Body of pancreas (tissue), 4 donors: ENCODE data around the gene KCNQ5. TPM values are rescaled to one million over a fixed set of nuclear protein-coding genes. Genes with fewer than 3 reads are reported as not detected.

Experiments used
- ATAC-seq: fragments of 150-250 bp; one replicate; pipeline ENCODE4 v1.9.1; 2016
- DNase-seq, 4 donors: peaks; one replicate each; pipeline ENCODE4 v3.0.0-alpha.2; 2019
- H3K27ac ChIP-seq, 4 donors: fragments of 200-600 bp; sonication (generic); 1 replicate in 3 of 4; 2 replicates in 1 of 4; pipeline versions ENCODE4 v1.5.1 to v1.6.1; 2016 to 2019; ENCODE audit warnings: mild to moderate bottlenecking in 1 of 4, mixed read lengths in 1 of 4, moderate library complexity in 1 of 4
- H3K27me3 ChIP-seq, 2 donors: fragments of 200-600 bp; sonication (generic); one replicate each; pipeline ENCODE4 v1.6.0; 2016; ENCODE audit warnings: mild to moderate bottlenecking in 1 of 2
- H3K36me3 ChIP-seq, 2 donors: fragments of 200-600 bp; sonication (generic); replicated peaks in 1 of 2; 2 replicates each; pipeline ENCODE4 v1.5.1; 2016; ENCODE audit warnings: low read depth in 2 of 2; ENCODE audit not compliant: insufficient read depth in 1 of 2
- H3K4me1 ChIP-seq: fragments of 200-600 bp; sonication (generic); one replicate; pipeline ENCODE4 v1.6.0; 2016
- H3K4me3 ChIP-seq, 2 donors: fragments of 200-600 bp; sonication (generic); 1 replicate in 1 of 2; 2 replicates in 1 of 2; pipeline ENCODE4 v1.5.1; 2016 to 2019
- H3K9me3 ChIP-seq, 3 donors: fragments of 200-600 bp; sonication (generic); 1 replicate in 2 of 3; 2 replicates in 1 of 3; pipeline ENCODE4 v1.5.1; 2016
- CTCF ChIP-seq, 7 experiments: fragments of 450-650 bp in 4 of 7; fragments of 200-600 bp in 3 of 7; sonication (generic) in 3 of 7; IDR thresholded peaks; one replicate each; pipeline ENCODE4 v1.5.1; 2016 to 2019; ENCODE audit warnings: antibody characterized with exemption in 7 of 7
- POLR2A ChIP-seq, 3 donors: fragments of 450-650 bp; IDR thresholded peaks; one replicate each; pipeline ENCODE4 v1.6.1; 2016; ENCODE audit warnings: antibody characterized with exemption in 3 of 3, mild to moderate bottlenecking in 2 of 3
- WGBS, 2 donors: methylation state at CpG; one replicate each; pipeline ENCODE4 v1.1.5; 2017; 5-methylcytosine and 5-hydroxymethylcytosine counted together
- intact Hi-C: fragments of 100-400 bp; cut with DNase I; formaldehyde crosslinking; loops from one replicate; pipeline ENCODE4 v1.15.1; 2023
- total RNA-seq, 2 donors: library from RNA; depleted of rRNA; stranded (reverse); fragments of >200 nt; gene quantifications; one replicate each; pipeline ENCODE4 v1.1.0, GENCODE V29; 2016

The KCNQ5 gene
- total RNA-seq, 2 donors from 2014 or later: 1.0 to 1.6 TPM

GRCh38 chr6:72963946-72964345 lies 342.1 kb downstream of the KCNQ5 start:
- Histone ChIP-seq H3K27me3 (no peaks in the 10 kb centered on the region), H3K36me3 (no peaks in the 10 kb centered on the region), H3K4me3 (no peak overlapping the region), H3K9me3 (no peaks in the 10 kb centered on the region), H3K27ac (no peak overlapping the region), H3K4me1 (no peaks in the 10 kb centered on the region)
- TF ChIP-seq CTCF (IDR thresholded peaks at IDR 0.05) (no peak), POLR2A (IDR thresholded peaks at IDR 0.05) (no peak)
- no peak for DNase-seq
- intact Hi-C loops: no loop called here
- ATAC-seq: no peak
- WGBS, 2 donors: 67 to 74% methylated on average over 2 of the region's 2 CpGs

- TF ChIP-seq POLR2A (IDR thresholded peaks at IDR 0.05) (no peak), CTCF (IDR thresholded peaks at IDR 0.05) (no peak)
Observed at GRCh38 chr6:72966628-72967280, 344.9 kb downstream of the KCNQ5 start.

GRCh38 chr6:72967329-72967728 lies 345.5 kb downstream of the KCNQ5 start:
- no peaks in the 10 kb centered on the region for H3K9me3 ChIP-seq
- WGBS, 2 donors: 77 to 80% methylated on average over 1 of the region's 1 CpG
- no peak overlapping the region for H3K4me3 ChIP-seq
- H3K27me3 ChIP-seq: no peaks in the 10 kb centered on the region
- DNase-seq (no peak), ATAC-seq (no peak)
- H3K27ac ChIP-seq: no peak overlapping the region
- no peaks in the 10 kb centered on the region for H3K36me3 ChIP-seq
- intact Hi-C loops: no loop called here
- no peak for TF ChIP-seq CTCF (IDR thresholded peaks at IDR 0.05)
- TF ChIP-seq POLR2A (IDR thresholded peaks at IDR 0.05): no peak
- no peaks in the 10 kb centered on the region for H3K4me1 ChIP-seq

More at GRCh38 chr6:72966628-72967280, 344.9 kb downstream of the KCNQ5 start:
- Histone ChIP-seq H3K4me3 (no peak overlapping the region), H3K4me1 (no peaks in the 10 kb centered on the region), H3K27me3 (no peaks in the 10 kb centered on the region), H3K36me3 (no peaks in the 10 kb centered on the region), H3K9me3 (no peaks in the 10 kb centered on the region), H3K27ac (no peak overlapping the region)
- intact Hi-C loops: no loop called here
- WGBS, 2 donors: 42 to 56% methylated on average over 1 of the region's 1 CpG
- DNase-seq: no peak
- ATAC-seq: no peak

- no peak overlapping the region for H3K4me3 ChIP-seq
- WGBS, 2 donors: 44 to 54% methylated on average over 1 of the region's 1 CpG
- no peak for ATAC-seq
- intact Hi-C loops: no loop called here
- H3K4me1 ChIP-seq: no peaks in the 10 kb centered on the region
- H3K27ac ChIP-seq: no peak overlapping the region
- TF ChIP-seq POLR2A (IDR thresholded peaks at IDR 0.05) (no peak), CTCF (IDR thresholded peaks at IDR 0.05) (no peak)
- H3K36me3 ChIP-seq: no peaks in the 10 kb centered on the region
- H3K9me3 ChIP-seq: no peaks in the 10 kb centered on the region
- H3K27me3 ChIP-seq: no peaks in the 10 kb centered on the region
- DNase-seq: no peak
Observed at GRCh38 chr6:72968704-72969103, 346.8 kb downstream of the KCNQ5 start.

- H3K4me3 ChIP-seq: no peak overlapping the region
- H3K27me3 ChIP-seq: no peaks in the 10 kb centered on the region
- intact Hi-C loops: no loop called here
- no peak for ATAC-seq
- whole genome bisulfite sequencing, 2 donors: 48 to 49% methylated on average over 2 of the region's 2 CpGs
- no peak overlapping the region for H3K27ac ChIP-seq
- no peaks in the 10 kb centered on the region for H3K4me1 ChIP-seq
- H3K36me3 ChIP-seq: no peaks in the 10 kb centered on the region
- TF ChIP-seq POLR2A (IDR thresholded peaks at IDR 0.05) (no peak), CTCF (IDR thresholded peaks at IDR 0.05) (no peak)
- no peak for DNase-seq
- no peaks in the 10 kb centered on the region for H3K9me3 ChIP-seq
Observed at GRCh38 chr6:72969666-72970065, 347.8 kb downstream of the KCNQ5 start.
